ENCODE results near the gene NFATC2. TPM values are rescaled to one million over a fixed set of nuclear protein-coding genes. Genes with fewer than 3 reads are reported as not detected.

Gene NFATC2
- total and polyA plus RNA-seq, 2 of the 8 experiments (the other 6 are each of a cell fraction or from before 2014, with no cell fraction given), result 0.27 to 0.91 TPM

DNA sequence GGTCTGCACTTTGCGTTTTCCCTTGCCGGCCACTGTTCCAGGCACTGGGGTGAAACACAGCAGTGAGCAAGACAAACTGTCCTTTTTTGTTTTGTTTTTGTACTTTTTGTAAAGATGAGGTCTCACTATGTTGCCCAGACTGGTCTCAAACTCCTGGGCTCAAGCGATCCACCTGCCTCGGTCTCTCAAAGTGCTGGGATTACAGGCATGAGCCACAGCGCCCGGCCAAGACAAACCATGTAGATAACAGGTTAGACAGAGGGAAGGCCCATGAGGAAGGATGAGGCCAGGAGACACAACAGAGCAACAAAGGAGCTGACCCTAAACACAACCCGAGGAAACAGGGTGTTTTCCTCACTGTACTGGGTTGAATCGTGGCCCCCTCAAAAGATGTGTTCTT, 165.4 kb downstream of the NFATC2 start (continued):
- TF ChIP-seq SIN3A (conservative IDR thresholded peaks at IDR 0.05 in 1 of 2, IDR thresholded peaks at IDR 0.05 in 1 of 2; ENCODE audit: low read depth in 1 of 2, low read length in 2 of 2), result no peak
- TF ChIP-seq HDAC2 (IDR thresholded peaks at IDR 0.05; ENCODE audit: borderline replicate concordance in 1 of 2, low read depth in 2 of 2, low read length in 2 of 2), result no peak
